GM12864 (cell line): ENCODE results near the gene HELLS.

Experiments used
- DNase-seq: peaks from one replicate; pipeline ENCODE4 v3.0.0-alpha.2; 2011; ENCODE audit warnings: low read depth
- H3K4me3 ChIP-seq: 2 replicates; pipeline ENCODE4 v1.5.1; 2011; ENCODE audit warnings: mild to moderate bottlenecking, low read depth, low read length, control low read depth
- TF ChIP-seq, protein P1 (sequence below): IDR thresholded peaks from 2 replicates; pipeline ENCODE4 v1.5.1; 2011; ENCODE audit warnings: low read depth, mild to moderate bottlenecking, moderate library complexity, low read length, control low read depth, inconsistent platforms; ENCODE audit errors: missing control alignments

HELLS gene

DNA sequence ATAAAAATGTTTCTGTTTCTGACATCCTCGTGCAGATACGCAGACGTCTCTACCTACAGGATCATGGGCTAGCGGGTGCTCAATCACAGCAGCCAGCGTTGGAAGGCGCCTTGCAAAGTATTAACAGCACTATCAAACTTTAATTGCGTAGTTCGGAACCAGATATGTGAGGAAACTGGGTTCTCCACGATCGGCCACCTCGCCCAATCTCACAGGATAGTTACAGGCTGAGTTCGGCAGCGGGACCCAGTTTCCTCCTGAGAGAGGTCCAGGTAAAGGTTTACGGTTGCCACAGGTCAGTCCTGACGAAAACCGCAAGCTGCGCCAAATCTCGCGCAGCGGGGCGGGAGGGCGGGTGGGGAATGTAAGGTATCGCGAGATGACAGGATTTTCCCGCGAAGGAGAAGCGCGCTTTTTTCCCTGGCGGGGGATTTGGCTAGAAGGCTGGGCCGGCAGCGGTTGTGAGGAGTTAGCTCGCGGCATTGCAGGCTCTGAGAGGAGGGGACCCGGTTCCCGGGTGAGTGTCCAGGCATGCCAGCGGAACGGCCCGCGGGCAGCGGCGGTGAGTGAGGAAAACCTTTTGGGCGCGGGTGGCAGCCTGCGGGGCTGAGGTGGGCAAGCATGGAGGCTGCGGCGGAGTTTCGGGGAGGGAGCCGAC is at the start of gene HELLS:
Gene HELLS (plus strand): TSS at position 398 of the 658 bp plus-strand sequence. CDS start 134 bp downstream, at position 532.
- peak within 1 kb of the TSS; percentile 78 for H3K4me3 ChIP-seq
- DNase-seq: peak; percentile 70
- TF ChIP-seq, protein P1, sequence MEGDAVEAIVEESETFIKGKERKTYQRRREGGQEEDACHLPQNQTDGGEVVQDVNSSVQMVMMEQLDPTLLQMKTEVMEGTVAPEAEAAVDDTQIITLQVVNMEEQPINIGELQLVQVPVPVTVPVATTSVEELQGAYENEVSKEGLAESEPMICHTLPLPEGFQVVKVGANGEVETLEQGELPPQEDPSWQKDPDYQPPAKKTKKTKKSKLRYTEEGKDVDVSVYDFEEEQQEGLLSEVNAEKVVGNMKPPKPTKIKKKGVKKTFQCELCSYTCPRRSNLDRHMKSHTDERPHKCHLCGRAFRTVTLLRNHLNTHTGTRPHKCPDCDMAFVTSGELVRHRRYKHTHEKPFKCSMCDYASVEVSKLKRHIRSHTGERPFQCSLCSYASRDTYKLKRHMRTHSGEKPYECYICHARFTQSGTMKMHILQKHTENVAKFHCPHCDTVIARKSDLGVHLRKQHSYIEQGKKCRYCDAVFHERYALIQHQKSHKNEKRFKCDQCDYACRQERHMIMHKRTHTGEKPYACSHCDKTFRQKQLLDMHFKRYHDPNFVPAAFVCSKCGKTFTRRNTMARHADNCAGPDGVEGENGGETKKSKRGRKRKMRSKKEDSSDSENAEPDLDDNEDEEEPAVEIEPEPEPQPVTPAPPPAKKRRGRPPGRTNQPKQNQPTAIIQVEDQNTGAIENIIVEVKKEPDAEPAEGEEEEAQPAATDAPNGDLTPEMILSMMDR: no peak

DNA sequence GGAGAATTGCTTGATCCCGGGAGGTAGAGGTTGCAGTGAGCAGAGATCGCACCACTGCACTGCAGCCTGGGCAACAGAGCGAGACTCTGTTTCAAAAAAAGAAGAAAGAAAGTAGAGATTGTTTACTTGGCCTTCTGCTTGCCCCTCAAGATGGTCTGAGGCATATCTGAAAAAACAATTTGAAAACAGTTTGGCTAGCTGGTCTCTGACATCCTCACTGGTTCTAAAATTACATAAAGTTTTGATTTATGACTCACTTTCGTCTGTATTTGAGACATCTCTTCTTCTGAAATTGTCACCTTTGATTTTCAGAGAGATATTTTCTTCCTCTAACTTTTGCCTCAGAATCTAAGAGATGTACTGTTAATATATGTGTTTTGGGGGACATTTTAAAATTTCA is 49.6 kb upstream of the HELLS start:
- peak; percentile 15 for DNase-seq
- TF ChIP-seq, protein P1: no peak
- no peak overlapping the region for H3K4me3 ChIP-seq

DNA sequence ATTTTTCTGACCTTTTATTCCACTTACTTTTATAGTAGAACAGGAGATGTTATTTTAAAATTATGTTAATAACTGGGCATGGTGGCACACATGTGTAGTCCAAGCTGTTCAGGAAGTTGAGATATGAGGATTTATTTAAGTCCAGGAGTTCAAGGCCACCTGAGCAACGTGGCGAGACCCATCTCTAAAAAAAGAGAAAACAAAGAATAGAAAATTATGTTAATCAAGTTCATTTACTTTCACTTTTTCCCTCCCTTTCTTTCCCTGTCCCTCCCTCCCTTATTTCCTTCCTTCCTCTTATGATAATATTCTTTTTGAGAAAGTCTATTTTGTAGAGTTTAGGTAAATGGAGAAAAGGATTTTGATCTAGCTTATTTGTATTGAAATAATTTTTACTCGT is 48.9 kb upstream of the HELLS start:
- no peak for DNase-seq
- TF ChIP-seq, protein P1: no peak
- no peak overlapping the region for H3K4me3 ChIP-seq

DNA sequence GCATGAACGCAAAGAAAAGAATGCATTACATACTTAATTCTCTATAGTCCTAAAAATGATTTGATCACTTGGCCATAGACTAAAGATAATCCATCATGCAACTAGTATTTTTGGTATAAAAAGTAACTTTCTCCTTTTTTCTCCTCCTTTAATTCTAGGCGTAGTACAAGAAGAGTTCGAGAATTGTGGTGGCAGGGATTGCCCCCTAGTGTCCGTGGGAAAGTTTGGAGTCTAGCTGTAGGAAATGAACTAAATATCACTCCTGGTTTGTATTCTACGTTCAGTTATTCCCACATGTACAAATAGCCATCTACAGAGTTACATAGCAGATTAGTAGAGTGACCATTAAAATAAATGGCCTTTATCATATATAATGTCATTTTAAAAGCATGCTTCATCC is 45.5 kb upstream of the HELLS start:
- no peak overlapping the region for H3K4me3 ChIP-seq
- no peak for DNase-seq
- TF ChIP-seq, protein P1: peak; percentile 13

DNA sequence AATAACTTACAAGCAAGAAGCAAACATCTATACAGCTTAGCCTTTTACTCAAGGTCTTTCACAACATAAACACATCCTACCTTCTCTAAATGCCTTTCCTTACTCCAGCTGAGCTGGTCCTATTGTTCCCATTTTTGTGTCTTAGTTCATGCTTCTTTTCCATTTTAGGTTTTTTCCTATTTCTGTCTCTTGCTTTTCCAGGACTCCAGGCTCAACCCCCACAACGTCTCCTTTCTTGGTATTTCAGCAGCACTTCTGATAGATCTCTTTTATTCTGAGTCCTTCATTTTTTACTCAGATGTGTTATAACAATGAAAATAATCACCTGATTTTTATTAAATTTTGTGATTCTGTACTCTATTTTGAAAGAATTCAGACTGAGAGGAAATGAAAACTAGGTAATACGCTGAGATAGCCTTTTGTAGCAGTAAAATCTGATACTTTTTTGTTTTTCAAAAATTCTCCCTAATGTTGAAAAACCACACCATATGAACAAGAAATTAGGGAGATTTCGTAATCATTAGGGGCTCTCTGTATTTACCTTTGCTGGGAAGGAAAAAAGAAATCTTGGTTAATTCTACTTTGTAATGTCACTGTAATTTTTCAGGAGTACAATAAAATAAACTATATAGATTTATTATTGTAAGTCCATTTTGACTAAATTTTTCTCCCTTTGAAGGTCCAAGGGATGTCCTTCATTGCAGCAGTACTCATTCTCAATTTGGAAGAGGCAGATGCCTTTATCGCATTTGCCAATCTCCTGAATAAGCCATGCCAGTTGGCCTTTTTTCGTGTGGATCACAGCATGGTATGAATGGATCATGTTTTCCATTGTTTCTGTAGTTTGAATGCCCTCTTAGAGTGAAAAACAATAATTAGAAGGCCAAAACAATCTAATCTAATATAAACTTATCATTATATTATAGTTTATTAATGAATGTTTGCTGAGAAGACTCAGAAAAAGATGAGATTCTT is 24.0 kb upstream of the HELLS start:
- no peak for DNase-seq
- H3K4me3 ChIP-seq: no peak overlapping the region
- TF ChIP-seq, protein P1: no peak

DNA sequence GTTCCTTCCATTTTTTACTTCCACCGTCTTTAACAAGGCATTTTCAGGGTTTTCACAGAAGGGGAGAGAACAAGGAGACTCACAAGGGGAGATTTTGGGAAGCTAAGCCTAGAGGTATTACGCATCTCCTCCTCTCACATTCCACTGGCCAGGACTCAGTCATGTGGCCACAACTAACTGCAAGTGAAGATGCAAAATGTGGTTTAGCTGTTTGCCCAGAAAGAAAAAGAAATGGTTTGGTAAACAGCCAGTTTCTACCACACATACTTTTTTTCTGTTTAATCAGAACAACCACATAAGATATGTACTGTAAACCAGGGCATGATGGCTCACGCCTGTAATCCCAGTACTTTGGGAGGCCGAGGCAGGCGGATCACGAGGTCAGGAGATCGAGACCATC is 21.4 kb upstream of the HELLS start:
- TF ChIP-seq, protein P1: no peak
- DNase-seq: no peak
- H3K4me3 ChIP-seq: no peak overlapping the region
